A549 treated with Hydrocortisone at 1 μM for 4 hours (cell line): ENCODE results near the gene SPHKAP. TPM values are rescaled to one million over a fixed set of nuclear protein-coding genes. Genes with fewer than 3 reads are reported as not detected.

Experiments
- total RNA-seq: library from RNA; stranded (reverse); fragments of 200-300 nt; extraction: Qiagen RNA extraction; gene quantifications from 5 replicates; pipeline ENCODE4 v1.2.3, GENCODE V29; 2022

SPHKAP gene, protein sequence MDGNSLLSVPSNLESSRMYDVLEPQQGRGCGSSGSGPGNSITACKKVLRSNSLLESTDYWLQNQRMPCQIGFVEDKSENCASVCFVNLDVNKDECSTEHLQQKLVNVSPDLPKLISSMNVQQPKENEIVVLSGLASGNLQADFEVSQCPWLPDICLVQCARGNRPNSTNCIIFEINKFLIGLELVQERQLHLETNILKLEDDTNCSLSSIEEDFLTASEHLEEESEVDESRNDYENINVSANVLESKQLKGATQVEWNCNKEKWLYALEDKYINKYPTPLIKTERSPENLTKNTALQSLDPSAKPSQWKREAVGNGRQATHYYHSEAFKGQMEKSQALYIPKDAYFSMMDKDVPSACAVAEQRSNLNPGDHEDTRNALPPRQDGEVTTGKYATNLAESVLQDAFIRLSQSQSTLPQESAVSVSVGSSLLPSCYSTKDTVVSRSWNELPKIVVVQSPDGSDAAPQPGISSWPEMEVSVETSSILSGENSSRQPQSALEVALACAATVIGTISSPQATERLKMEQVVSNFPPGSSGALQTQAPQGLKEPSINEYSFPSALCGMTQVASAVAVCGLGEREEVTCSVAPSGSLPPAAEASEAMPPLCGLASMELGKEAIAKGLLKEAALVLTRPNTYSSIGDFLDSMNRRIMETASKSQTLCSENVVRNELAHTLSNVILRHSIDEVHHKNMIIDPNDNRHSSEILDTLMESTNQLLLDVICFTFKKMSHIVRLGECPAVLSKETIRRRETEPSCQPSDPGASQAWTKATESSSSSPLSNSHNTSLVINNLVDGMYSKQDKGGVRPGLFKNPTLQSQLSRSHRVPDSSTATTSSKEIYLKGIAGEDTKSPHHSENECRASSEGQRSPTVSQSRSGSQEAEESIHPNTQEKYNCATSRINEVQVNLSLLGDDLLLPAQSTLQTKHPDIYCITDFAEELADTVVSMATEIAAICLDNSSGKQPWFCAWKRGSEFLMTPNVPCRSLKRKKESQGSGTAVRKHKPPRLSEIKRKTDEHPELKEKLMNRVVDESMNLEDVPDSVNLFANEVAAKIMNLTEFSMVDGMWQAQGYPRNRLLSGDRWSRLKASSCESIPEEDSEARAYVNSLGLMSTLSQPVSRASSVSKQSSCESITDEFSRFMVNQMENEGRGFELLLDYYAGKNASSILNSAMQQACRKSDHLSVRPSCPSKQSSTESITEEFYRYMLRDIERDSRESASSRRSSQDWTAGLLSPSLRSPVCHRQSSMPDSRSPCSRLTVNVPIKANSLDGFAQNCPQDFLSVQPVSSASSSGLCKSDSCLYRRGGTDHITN (N-terminal part only)
- not detected in 5 replicates for total RNA-seq

GRCh38 chr2:228181098-228182019, at the start of gene SPHKAP:
Gene SPHKAP (minus strand): TSS chr2:228181687. CDS start chr2:228181598, 89 bp downstream.

